B cell (primary cell): ENCODE measurements around the gene SHISAL2A. TPM values are rescaled to one million over a fixed set of nuclear protein-coding genes. Genes with fewer than 3 reads are reported as not detected.
"Not testable (repeated sequence)": the region's sequence is repeated elsewhere in the genome, so short reads cannot be mapped to it uniquely, and the experiment has no call there.

Experiments used
- ATAC-seq: fragments of 200-7000 bp; cut with Tn5 transposase; one replicate; pipeline ENCODE4 v1.10.0; 2021; ENCODE audit warnings: low read depth, mild to moderate bottlenecking, moderate number of reproducible peaks, moderate library complexity
- CTCF ChIA-PET: fragments of 350-600 bp; sonication (Branson Sonifier 250); formaldehyde crosslinking; loops from one replicate; lab custom pipeline; 2021; ENCODE audit warnings: antibody characterized with exemption, inconsistent platforms; lab: Charles Lee
- POLR2A ChIA-PET: fragments of 350-600 bp; sonication (Branson Sonifier 250); formaldehyde crosslinking; loops from one replicate; lab custom pipeline; 2021; ENCODE audit warnings: antibody characterized with exemption; lab: Charles Lee
- DNase-seq: peaks from one replicate; pipeline ENCODE4 v3.0.0; 2013
- H2AFZ ChIP-seq: 2 replicates; pipeline ENCODE4 v1.6.1; 2012; ENCODE audit warnings: mild to moderate bottlenecking, low read depth, low read length; ENCODE audit not compliant: insufficient read depth, poor library complexity, severe bottlenecking
- H3K27ac ChIP-seq, 2 donors: 1 replicate in 1 of 2; 2 replicates in 1 of 2; pipeline ENCODE4 v1.5.1; 2012 to 2013; ENCODE audit warnings: low read length in 2 of 2, mild to moderate bottlenecking in 2 of 2, moderate library complexity in 1 of 2
- H3K27me3 ChIP-seq, 4 experiments: fragments of 200-600 bp in 1 of 4; sonication (generic) in 1 of 4; replicated peaks in 1 of 4; 1 replicate in 2 of 4; 2 replicates in 2 of 4; pipeline versions ENCODE4 v1.6.1 to v1.7.0; 2013 to 2016; ENCODE audit warnings: low read length in 3 of 4, mild to moderate bottlenecking in 2 of 4, mixed read lengths in 1 of 4, moderate library complexity in 1 of 4; ENCODE audit not compliant: insufficient read depth in 4 of 4, control insufficient read depth in 3 of 4; ENCODE audit errors: control extremely low read depth in 1 of 4
- H3K36me3 ChIP-seq, 2 experiments: replicated peaks in 1 of 2; 1 replicate in 1 of 2; 2 replicates in 1 of 2; pipeline versions ENCODE4 v1.6.1 to v1.7.1; 2013; ENCODE audit warnings: low read length in 1 of 2; ENCODE audit not compliant: insufficient read depth in 2 of 2, control insufficient read depth in 1 of 2; ENCODE audit errors: control extremely low read depth in 1 of 2, extremely low read depth in 1 of 2
- H3K4me1 ChIP-seq, 2 donors: fragments of 200-600 bp in 1 of 2; sonication (generic) in 1 of 2; 1 replicate in 1 of 2; 2 replicates in 1 of 2; pipeline versions ENCODE4 v1.5.1 to v1.6.1; 2013 to 2017; ENCODE audit warnings: low read length in 2 of 2; ENCODE audit not compliant: control insufficient read depth in 2 of 2, insufficient read depth in 2 of 2
- H3K4me2 ChIP-seq: replicated peaks from 2 replicates; pipeline ENCODE3; 2012; ENCODE audit warnings: mild to moderate bottlenecking, low read depth, low read length; ENCODE audit not compliant: poor library complexity, severe bottlenecking
- H3K4me3 ChIP-seq, 5 experiments: fragments of 200-600 bp in 1 of 5; sonication (generic) in 1 of 5; 1 replicate in 3 of 5; 2 replicates in 2 of 5; pipeline versions ENCODE4 v1.5.1 to v1.7.0; 2011 to 2016; ENCODE audit warnings: low read length in 4 of 5, mild to moderate bottlenecking in 4 of 5, low read depth in 2 of 5, control low read depth in 1 of 5, moderate library complexity in 1 of 5; ENCODE audit not compliant: insufficient read depth in 1 of 5; ENCODE audit errors: control extremely low read depth in 1 of 5, extremely low read depth in 1 of 5
- H3K79me2 ChIP-seq: fragments of 200-600 bp; sonication (generic); one replicate; pipeline ENCODE4 v1.6.0; 2016; ENCODE audit warnings: low read length; ENCODE audit not compliant: control insufficient read depth, insufficient read depth
- H3K9ac ChIP-seq: fragments of 200-600 bp; sonication (generic); 2 replicates; pipeline ENCODE4 v1.6.1; 2017; ENCODE audit warnings: mild to moderate bottlenecking, low read length, moderate library complexity
- H3K9me3 ChIP-seq, 3 donors: one replicate each; pipeline versions ENCODE4 v1.6.1 to v1.7.1; 2013; ENCODE audit warnings: low read length in 2 of 3; ENCODE audit not compliant: control insufficient read depth in 2 of 3, insufficient read depth in 1 of 3; ENCODE audit errors: control extremely low read depth in 1 of 3
- H4K20me1 ChIP-seq: 2 replicates; pipeline ENCODE4 v1.6.0; 2012; ENCODE audit warnings: mild to moderate bottlenecking, low read length; ENCODE audit not compliant: insufficient read depth, control insufficient read depth, poor library complexity, severe bottlenecking
- H3K27ac Mint-ChIP-seq: one replicate; pipeline ENCODE4 v1.8.0; 2021; ENCODE audit warnings: mixed read lengths
- H3K27me3 Mint-ChIP-seq: one replicate; pipeline ENCODE4 v1.8.0; 2021; ENCODE audit warnings: mixed read lengths
- H3K4me1 Mint-ChIP-seq: one replicate; pipeline ENCODE4 v1.8.0; 2021; ENCODE audit warnings: mixed read lengths
- H3K4me3 Mint-ChIP-seq: one replicate; pipeline ENCODE4 v1.8.0; 2021; ENCODE audit warnings: mixed read lengths
- H3K9me3 Mint-ChIP-seq: one replicate; pipeline ENCODE4 v1.8.0; 2022; ENCODE audit warnings: mixed read lengths; ENCODE audit not compliant: insufficient read depth
- EZH2 ChIP-seq: IDR thresholded peaks from 2 replicates; pipeline ENCODE4 v1.6.1; 2012; ENCODE audit warnings: borderline replicate concordance, low read depth, mild to moderate bottlenecking, moderate library complexity, low read length; ENCODE audit not compliant: insufficient read depth, poor library complexity, severe bottlenecking
- WGBS: methylation state at CpG from one replicate; pipeline ENCODE4 v1.1.5; 2013; ENCODE audit warnings: missing lambda C conversion rate; ENCODE audit not compliant: insufficient coverage; 5-methylcytosine and 5-hydroxymethylcytosine counted together
- intact Hi-C: fragments of 100-400 bp; cut with micrococcal nuclease; formaldehyde crosslinking; loops from one replicate; pipeline ENCODE4 v1.10.0; 2022
- polyA plus RNA-seq: library from polyadenylated mRNA; depleted of rRNA; stranded (reverse); fragments of >200 nt; gene quantifications from 2 replicates; pipeline ENCODE4 v1.2.3, GENCODE V29; 2012
- total RNA-seq, 2 donors: library from RNA; stranded (reverse); fragments of 120-200 nt in 1 of 2; gene quantifications; 1 replicate in 1 of 2; 2 replicates in 1 of 2; pipeline versions ENCODE4 v1.2.3 to v1.2.4, GENCODE V29; 2013 to 2022
- TF ChIP-seq, protein P1 (sequence below): fragments of 200-600 bp; IDR thresholded peaks from one replicate; pipeline ENCODE4 v1.8.0; 2022; ENCODE audit warnings: antibody characterized with exemption, mild to moderate bottlenecking

SHISAL2A gene
- total and polyA plus RNA-seq, 2 donors (not counting 1 experiment from before 2014, with no cell fraction given) = 63.3 to 91.0 TPM

- CTCF ChIA-PET = interaction anchor here (0.6 to 1.0 kb wide), 2 partner anchors 143 to 797 kb away, joined by 3 read pairs; no protein-coding TSS in a partner anchor
- POLR2A ChIA-PET, intact Hi-C loops: not testable (repeated sequence)
These were observed 60.4 kb downstream of the SHISAL2A start for GRCh38 chr1:52693351-52693750.

GRCh38 chr1:52693843-52694242, 60.9 kb downstream of the SHISAL2A start:
- H3K27me3 ChIP-seq = no peaks in the 10 kb centered on the region
- H2AFZ ChIP-seq = no peak overlapping the region
- no peak overlapping the region for H3K9ac ChIP-seq
- H3K27ac Mint-ChIP-seq = no peak overlapping the region
- H3K4me1 Mint-ChIP-seq = peaks cover 24% of the 10 kb centered on the region
- DNase-seq (no peak), ATAC-seq (no peak)
- no peaks in the 10 kb centered on the region for H3K9me3 Mint-ChIP-seq
- H3K4me1 ChIP-seq = peaks cover 4 to 17% of the 10 kb centered on the region in 2 donors
- H3K4me2 ChIP-seq = no peak overlapping the region
- intact Hi-C loops = no loop called here
- ChIA-PET CTCF (interaction anchor here (0.6 to 1.0 kb wide), 2 partner anchors 144 to 797 kb away, joined by 3 read pairs; no protein-coding TSS in a partner anchor), POLR2A (no interaction called here)
- no peaks in the 10 kb centered on the region for H3K9me3 ChIP-seq
- no peak overlapping the region for H3K4me3 ChIP-seq
- peaks cover 0 to 7% of the 10 kb centered on the region in 2 experiments for H3K36me3 ChIP-seq
- TF ChIP-seq EZH2 = no peak
- TF ChIP-seq, protein P1, sequence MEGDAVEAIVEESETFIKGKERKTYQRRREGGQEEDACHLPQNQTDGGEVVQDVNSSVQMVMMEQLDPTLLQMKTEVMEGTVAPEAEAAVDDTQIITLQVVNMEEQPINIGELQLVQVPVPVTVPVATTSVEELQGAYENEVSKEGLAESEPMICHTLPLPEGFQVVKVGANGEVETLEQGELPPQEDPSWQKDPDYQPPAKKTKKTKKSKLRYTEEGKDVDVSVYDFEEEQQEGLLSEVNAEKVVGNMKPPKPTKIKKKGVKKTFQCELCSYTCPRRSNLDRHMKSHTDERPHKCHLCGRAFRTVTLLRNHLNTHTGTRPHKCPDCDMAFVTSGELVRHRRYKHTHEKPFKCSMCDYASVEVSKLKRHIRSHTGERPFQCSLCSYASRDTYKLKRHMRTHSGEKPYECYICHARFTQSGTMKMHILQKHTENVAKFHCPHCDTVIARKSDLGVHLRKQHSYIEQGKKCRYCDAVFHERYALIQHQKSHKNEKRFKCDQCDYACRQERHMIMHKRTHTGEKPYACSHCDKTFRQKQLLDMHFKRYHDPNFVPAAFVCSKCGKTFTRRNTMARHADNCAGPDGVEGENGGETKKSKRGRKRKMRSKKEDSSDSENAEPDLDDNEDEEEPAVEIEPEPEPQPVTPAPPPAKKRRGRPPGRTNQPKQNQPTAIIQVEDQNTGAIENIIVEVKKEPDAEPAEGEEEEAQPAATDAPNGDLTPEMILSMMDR = no peak
- no peak overlapping the region for H3K27ac ChIP-seq
- no peaks in the 10 kb centered on the region for H4K20me1 ChIP-seq
- peaks cover 2% of the 10 kb centered on the region for H3K79me2 ChIP-seq
- no peaks in the 10 kb centered on the region for H3K27me3 Mint-ChIP-seq
- 100% methylated on average over 1 of the region's 1 CpG for WGBS
- H3K4me3 Mint-ChIP-seq = no peak overlapping the region

More at GRCh38 chr1:52693351-52693750, 60.4 kb downstream of the SHISAL2A start:
- H3K4me2 ChIP-seq, H3K27ac ChIP-seq, H3K4me3 ChIP-seq, DNase-seq, H3K27me3 Mint-ChIP-seq, H3K4me3 Mint-ChIP-seq, H3K9me3 ChIP-seq, H3K27ac Mint-ChIP-seq, H3K9me3 Mint-ChIP-seq, H2AFZ ChIP-seq, H3K9ac ChIP-seq, H3K36me3 ChIP-seq, H3K79me2 ChIP-seq, H3K27me3 ChIP-seq, ATAC-seq, H4K20me1 ChIP-seq: not testable (repeated sequence)
- H3K4me1 Mint-ChIP-seq = peaks cover 20% of the 10 kb centered on the region
- WGBS = 95% methylated on average over 3 of the region's 10 CpGs
- H3K4me1 ChIP-seq = peaks cover 0 to 12% of the 10 kb centered on the region in 2 donors
